ENCODE measurements around the gene BSG.
"Not testable (repeated sequence)": the region's sequence is repeated elsewhere in the genome, so short reads cannot be mapped to it uniquely, and the experiment has no call there.

BSG gene

DNA sequence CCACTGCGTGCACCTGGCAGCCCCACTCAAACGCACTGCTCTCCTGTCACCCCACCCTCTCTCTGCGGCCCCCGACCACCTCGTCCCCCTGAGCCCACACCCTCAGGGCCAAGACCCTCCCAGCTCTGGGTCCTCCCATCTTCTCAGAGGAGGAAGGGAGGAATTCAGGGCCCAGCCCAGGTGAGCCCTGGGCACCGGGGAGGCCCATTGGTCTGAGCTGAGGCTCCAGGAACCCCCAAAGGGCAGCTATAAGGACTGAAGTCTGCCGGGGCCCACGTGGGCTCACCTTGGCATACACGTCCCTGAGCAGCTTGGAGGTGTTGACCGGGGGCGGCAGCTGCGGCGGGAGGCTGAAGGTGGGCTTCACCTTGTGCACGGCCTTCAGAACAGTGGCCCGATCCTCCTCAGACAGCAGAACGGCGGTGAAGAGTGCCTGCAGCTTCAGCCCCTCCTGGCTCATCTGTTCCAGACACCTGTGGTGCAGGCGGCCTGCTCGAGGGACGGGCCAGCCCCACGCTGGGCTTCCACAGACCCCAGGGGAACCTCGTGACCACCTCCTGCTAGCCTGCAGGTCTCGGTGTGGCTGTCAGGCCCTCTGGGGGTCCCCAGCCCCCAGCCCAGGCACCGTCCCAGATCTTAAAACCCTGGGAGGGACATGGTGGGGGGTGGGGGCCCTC is 52.2 kb downstream of the BSG start:
- Histone ChIP-seq H3K23ac (ENCODE audit: low read length) (no peak overlapping the region), H3K4me3 (ENCODE audit: low read depth, low read length) (no peak overlapping the region), H3K27me3 (ENCODE audit: insufficient read depth, low read length) (no peaks in the 10 kb centered on the region), H3K9me3 (ENCODE audit: insufficient read depth, low read depth, low read length) (no peaks in the 10 kb centered on the region), H3K36me3 (ENCODE audit: control insufficient read depth in 1 of 2, insufficient read depth in 2 of 2, low read length in 2 of 2) (peaks cover 61 to 64% of the 10 kb centered on the region in 2 experiments), H4K12ac (ENCODE audit: low read depth, low read length) (no peak overlapping the region), H3K79me2 (ENCODE audit: control insufficient read depth, insufficient read depth, low read length, poor library complexity) (no peaks in the 10 kb centered on the region), H3K27ac (ENCODE audit: low read depth, low read length) (no peak overlapping the region), H2BK12ac (ENCODE audit: low read length) (no peak overlapping the region), H2BK120ac (ENCODE audit: insufficient read depth, low read length, poor library complexity) (no peak overlapping the region), H3K18ac (ENCODE audit: low read length) (no peak overlapping the region), H4K91ac (ENCODE audit: low read depth, low read length) (no peak overlapping the region), H3K14ac (ENCODE audit: low read length) (no peak overlapping the region), H3K4me1 (ENCODE audit: control insufficient read depth in 1 of 2, insufficient read depth in 2 of 2, low read length in 2 of 2) (no peaks in the 10 kb centered on the region), H2AFZ (ENCODE audit: insufficient read depth, low read length, poor library complexity) (no peak overlapping the region), H2AK5ac (ENCODE audit: low read length) (no peak overlapping the region), H3K4me2 (ENCODE audit: low read length) (no peak overlapping the region), H3K4ac (ENCODE audit: low read depth, low read length) (no peak overlapping the region), H2BK5ac (ENCODE audit: low read depth, low read length, poor library complexity) (no peak overlapping the region), H3K9ac (ENCODE audit: low read length) (no peak overlapping the region), H4K8ac (ENCODE audit: low read depth, low read length) (no peak overlapping the region), H3K79me1 (ENCODE audit: low read length) (no peaks in the 10 kb centered on the region)
- no peak for DNase-seq
- WGBS (ENCODE audit: extremely low coverage, insufficient coverage, insufficient read length), result no CpG with 5 or more reads among the region's 24 CpGs

DNA sequence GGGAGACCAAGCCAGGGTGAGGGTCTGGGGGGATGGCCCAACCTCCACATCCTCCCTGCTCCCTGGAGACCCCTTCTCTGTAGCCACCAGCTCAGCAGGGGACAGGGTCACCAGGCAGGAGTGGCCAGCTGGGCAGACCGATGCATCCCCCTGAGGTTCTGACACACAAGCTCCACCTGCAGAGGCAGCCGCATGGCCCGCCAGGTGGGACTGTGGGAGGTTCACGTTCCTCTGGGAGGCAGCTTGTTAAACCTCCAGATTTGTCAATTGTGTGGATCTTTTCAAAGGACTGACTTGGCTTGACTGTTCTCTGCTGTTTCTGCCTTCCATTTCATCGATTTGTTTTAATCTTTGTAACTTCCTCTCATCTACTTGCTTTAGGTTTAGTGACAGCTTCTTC is 52.9 kb downstream of the BSG start:
- Histone ChIP-seq H3K27me3 (ENCODE audit: insufficient read depth, low read length) (no peaks in the 10 kb centered on the region), H2AK5ac (ENCODE audit: low read length) (no peak overlapping the region), H3K4me2 (ENCODE audit: low read length) (no peak overlapping the region), H4K12ac (ENCODE audit: low read depth, low read length) (no peak overlapping the region), H3K79me2 (ENCODE audit: control insufficient read depth, insufficient read depth, low read length, poor library complexity) (no peaks in the 10 kb centered on the region), H3K27ac (ENCODE audit: low read depth, low read length) (no peak overlapping the region), H3K9me3 (ENCODE audit: insufficient read depth, low read depth, low read length) (no peaks in the 10 kb centered on the region), H4K8ac (ENCODE audit: low read depth, low read length) (no peak overlapping the region), H4K91ac (ENCODE audit: low read depth, low read length) (no peak overlapping the region), H2BK12ac (ENCODE audit: low read length) (no peak overlapping the region), H3K79me1 (ENCODE audit: low read length) (no peaks in the 10 kb centered on the region), H3K4me1 (ENCODE audit: control insufficient read depth in 1 of 2, insufficient read depth in 2 of 2, low read length in 2 of 2) (no peaks in the 10 kb centered on the region), H2BK5ac (ENCODE audit: low read depth, low read length, poor library complexity) (no peak overlapping the region), H3K36me3 (ENCODE audit: control insufficient read depth in 1 of 2, insufficient read depth in 2 of 2, low read length in 2 of 2) (peaks cover 56 to 60% of the 10 kb centered on the region in 2 experiments), H3K14ac (ENCODE audit: low read length) (no peak overlapping the region), H3K9ac (ENCODE audit: low read length) (no peak overlapping the region), H2AFZ (ENCODE audit: insufficient read depth, low read length, poor library complexity) (no peak overlapping the region), H3K4me3 (ENCODE audit: low read depth, low read length) (no peak overlapping the region), H3K18ac (ENCODE audit: low read length) (no peak overlapping the region), H3K23ac (ENCODE audit: low read length) (no peak overlapping the region), H2BK120ac (ENCODE audit: insufficient read depth, low read length, poor library complexity) (no peak overlapping the region), H3K4ac (ENCODE audit: low read depth, low read length) (no peak overlapping the region)
- DNase-seq, result no peak
- WGBS (ENCODE audit: extremely low coverage, insufficient coverage, insufficient read length), result no CpG with 5 or more reads among the region's 5 CpGs

GRCh38 chr19:626566-626965 is 54.2 kb downstream of the BSG start:
- H3K79me2 ChIP-seq (ENCODE audit: control insufficient read depth, insufficient read depth, low read length, poor library complexity); H3K9ac ChIP-seq (ENCODE audit: low read length); H3K27ac ChIP-seq (ENCODE audit: low read depth, low read length); H3K79me1 ChIP-seq (ENCODE audit: low read length); H3K4ac ChIP-seq (ENCODE audit: low read depth, low read length); H3K9me3 ChIP-seq (ENCODE audit: insufficient read depth, low read depth, low read length); H2BK5ac ChIP-seq (ENCODE audit: low read depth, low read length, poor library complexity); H2AFZ ChIP-seq (ENCODE audit: insufficient read depth, low read length, poor library complexity); H3K18ac ChIP-seq (ENCODE audit: low read length); H3K4me2 ChIP-seq (ENCODE audit: low read length); H4K8ac ChIP-seq (ENCODE audit: low read depth, low read length); H2BK120ac ChIP-seq (ENCODE audit: insufficient read depth, low read length, poor library complexity); H3K4me1 ChIP-seq (ENCODE audit: control insufficient read depth in 1 of 2, insufficient read depth in 2 of 2, low read length in 2 of 2); H4K91ac ChIP-seq (ENCODE audit: low read depth, low read length); H3K14ac ChIP-seq (ENCODE audit: low read length); H2BK12ac ChIP-seq (ENCODE audit: low read length); H2AK5ac ChIP-seq (ENCODE audit: low read length); DNase-seq; H3K4me3 ChIP-seq (ENCODE audit: low read depth, low read length); H3K27me3 ChIP-seq (ENCODE audit: insufficient read depth, low read length); H3K23ac ChIP-seq (ENCODE audit: low read length); H4K12ac ChIP-seq (ENCODE audit: low read depth, low read length): not testable (repeated sequence)
- no CpG with 5 or more reads among the region's 7 CpGs for WGBS (ENCODE audit: extremely low coverage, insufficient coverage, insufficient read length)
- peaks cover 48 to 53% of the 10 kb centered on the region in 2 experiments for H3K36me3 ChIP-seq (ENCODE audit: control insufficient read depth in 1 of 2, insufficient read depth in 2 of 2, low read length in 2 of 2)

GRCh38 chr19:628168-628567 is 55.8 kb downstream of the BSG start:
- no peak overlapping the region for H2AK5ac ChIP-seq (ENCODE audit: low read length)
- no peak overlapping the region for H3K18ac ChIP-seq (ENCODE audit: low read length)
- no peak overlapping the region for H3K4me3 ChIP-seq (ENCODE audit: low read depth, low read length)
- no peak overlapping the region for H3K27ac ChIP-seq (ENCODE audit: low read depth, low read length)
- H2BK120ac ChIP-seq (ENCODE audit: insufficient read depth, low read length, poor library complexity), result no peak overlapping the region
- WGBS (ENCODE audit: extremely low coverage, insufficient coverage, insufficient read length), result no CpG with 5 or more reads among the region's 19 CpGs
- H3K14ac ChIP-seq (ENCODE audit: low read length), result no peak overlapping the region
- DNase-seq, result no peak
- H3K9me3 ChIP-seq (ENCODE audit: insufficient read depth, low read depth, low read length), result peaks cover 2% of the 10 kb centered on the region
- no peaks in the 10 kb centered on the region for H3K27me3 ChIP-seq (ENCODE audit: insufficient read depth, low read length)
- no peak overlapping the region for H4K91ac ChIP-seq (ENCODE audit: low read depth, low read length)
- peaks cover 4% of the 10 kb centered on the region for H3K79me2 ChIP-seq (ENCODE audit: control insufficient read depth, insufficient read depth, low read length, poor library complexity)
- H2BK12ac ChIP-seq (ENCODE audit: low read length), result no peak overlapping the region
- H4K12ac ChIP-seq (ENCODE audit: low read depth, low read length), result no peak overlapping the region
- no peak overlapping the region for H3K23ac ChIP-seq (ENCODE audit: low read length)
- H3K9ac ChIP-seq (ENCODE audit: low read length), result no peak overlapping the region
- no peak overlapping the region for H3K4ac ChIP-seq (ENCODE audit: low read depth, low read length)
- H3K4me1 ChIP-seq (ENCODE audit: control insufficient read depth in 1 of 2, insufficient read depth in 2 of 2, low read length in 2 of 2), result peaks cover 5 to 8% of the 10 kb centered on the region in 2 experiments
- H3K36me3 ChIP-seq (ENCODE audit: control insufficient read depth in 1 of 2, insufficient read depth in 2 of 2, low read length in 2 of 2), result peaks cover 33 to 37% of the 10 kb centered on the region in 2 experiments
- H3K4me2 ChIP-seq (ENCODE audit: low read length), result no peak overlapping the region
- no peak overlapping the region for H4K8ac ChIP-seq (ENCODE audit: low read depth, low read length)
- peaks cover 6% of the 10 kb centered on the region for H3K79me1 ChIP-seq (ENCODE audit: low read length)
- no peak overlapping the region for H2AFZ ChIP-seq (ENCODE audit: insufficient read depth, low read length, poor library complexity)
- no peak overlapping the region for H2BK5ac ChIP-seq (ENCODE audit: low read depth, low read length, poor library complexity)

All from trophoblast cell (in vitro differentiated cells and primary cell).